Suprapubic skin (tissue), 4 donors: ENCODE results near the gene CHN2.

Experiments
- CTCF ChIP-seq, 2 donors: fragments of 200-600 bp in 1 of 2; fragments of 450-650 bp in 1 of 2; sonication (generic) in 1 of 2; IDR thresholded peaks; one replicate each; pipeline ENCODE4 v1.5.1; 2016 to 2019; ENCODE audit warnings: antibody characterized with exemption in 2 of 2, mild to moderate bottlenecking in 1 of 2, moderate library complexity in 1 of 2
- POLR2A ChIP-seq, 2 donors: fragments of 450-650 bp; IDR thresholded peaks; one replicate each; pipeline ENCODE4 v1.6.1; 2017; ENCODE audit warnings: antibody characterized with exemption in 2 of 2, mild to moderate bottlenecking in 2 of 2, moderate library complexity in 2 of 2
- POLR2AphosphoS5 ChIP-seq, 3 donors: sonication (generic); formaldehyde crosslinking; IDR thresholded peaks; one replicate each; pipeline ENCODE4 v1.6.1; 2017; ENCODE audit warnings: antibody characterized with exemption in 3 of 3

DNA sequence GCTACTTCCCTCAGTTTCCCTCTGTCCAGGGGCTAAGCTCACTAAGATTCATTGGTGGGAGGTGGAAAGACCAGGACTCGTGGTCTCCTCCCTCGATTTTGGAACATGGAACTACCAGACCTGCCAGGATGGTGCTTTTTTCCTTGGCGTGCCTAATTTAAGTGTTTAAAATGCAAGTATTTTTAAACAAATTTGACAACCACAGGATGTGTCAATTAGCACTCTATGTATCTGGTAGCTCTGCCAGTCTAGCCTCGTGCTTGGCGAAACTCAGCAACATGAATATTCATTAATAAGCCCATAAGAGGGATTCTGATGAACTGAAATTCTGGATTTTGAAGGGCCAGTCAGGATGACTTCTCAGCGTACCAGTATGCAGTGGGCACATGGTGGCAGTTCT lies 224.1 kb downstream of the CHN2 start:
- TF ChIP-seq CTCF (IDR thresholded peaks at IDR 0.05) (no peak), POLR2AphosphoS5 (IDR thresholded peaks at IDR 0.05) (no peak), POLR2A (IDR thresholded peaks at IDR 0.05) (no peak)
